NCI-H1694 treated with DMSO at 0.1 percent for 48 hours (cell line): ENCODE measurements around the gene CAPS.

Experiments
- DNase-seq: peaks from one replicate; lab custom pipeline; 2025; lab: John Stamatoyannopoulos, UW

Gene CAPS

DNA sequence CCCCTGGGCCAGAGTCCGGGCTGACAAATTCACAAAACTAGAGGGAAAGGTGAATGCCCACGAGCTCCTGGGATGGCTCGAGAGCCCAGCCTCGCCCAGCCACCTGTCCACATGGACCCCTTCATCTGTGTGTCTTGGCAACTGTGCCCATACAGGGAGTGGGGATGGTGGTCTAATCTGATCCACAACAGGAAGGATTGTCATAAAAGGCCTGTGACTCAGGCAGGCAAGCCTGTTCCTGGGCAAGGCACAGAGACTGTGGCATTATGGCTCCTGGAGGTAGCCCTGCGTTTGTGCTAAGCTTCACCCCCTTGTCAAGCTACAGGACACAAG lies 20.0 kb downstream of the CAPS start:
- DNase-seq, result no peak

DNA sequence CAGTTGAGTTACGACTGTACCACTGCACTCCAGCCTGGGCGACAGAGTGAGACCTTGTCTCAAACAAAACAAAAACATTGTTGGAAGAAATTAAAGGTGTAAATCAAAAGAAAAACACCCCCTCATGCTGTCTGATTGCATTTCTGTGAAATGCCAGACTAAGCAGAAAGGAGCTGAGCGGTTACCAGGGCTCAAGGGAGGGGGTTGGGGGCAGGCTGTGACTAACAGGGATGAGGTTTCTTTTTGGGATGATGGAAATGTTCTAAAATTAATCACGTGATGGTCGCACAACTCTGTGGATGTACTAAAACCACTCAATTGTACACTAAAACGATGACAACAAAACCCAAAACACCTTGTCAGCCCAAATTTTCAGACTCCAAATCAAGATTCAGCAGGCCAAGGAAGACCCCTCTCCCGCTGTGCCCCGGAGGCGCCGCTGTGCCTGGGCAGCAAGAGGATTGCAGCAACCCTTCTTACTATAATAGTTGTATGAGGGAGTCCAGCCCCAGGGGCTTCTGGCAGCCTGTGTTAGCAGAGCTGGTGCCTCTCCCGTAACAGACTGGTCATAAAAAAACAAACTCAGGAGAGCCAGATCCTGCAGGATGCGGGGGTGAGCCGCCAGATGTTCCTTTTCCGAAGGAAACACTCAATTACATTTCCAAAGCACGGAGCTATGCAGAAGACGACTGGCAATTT lies 20.9 kb downstream of the CAPS start:
- DNase-seq, result peak; percentile 42

DNA sequence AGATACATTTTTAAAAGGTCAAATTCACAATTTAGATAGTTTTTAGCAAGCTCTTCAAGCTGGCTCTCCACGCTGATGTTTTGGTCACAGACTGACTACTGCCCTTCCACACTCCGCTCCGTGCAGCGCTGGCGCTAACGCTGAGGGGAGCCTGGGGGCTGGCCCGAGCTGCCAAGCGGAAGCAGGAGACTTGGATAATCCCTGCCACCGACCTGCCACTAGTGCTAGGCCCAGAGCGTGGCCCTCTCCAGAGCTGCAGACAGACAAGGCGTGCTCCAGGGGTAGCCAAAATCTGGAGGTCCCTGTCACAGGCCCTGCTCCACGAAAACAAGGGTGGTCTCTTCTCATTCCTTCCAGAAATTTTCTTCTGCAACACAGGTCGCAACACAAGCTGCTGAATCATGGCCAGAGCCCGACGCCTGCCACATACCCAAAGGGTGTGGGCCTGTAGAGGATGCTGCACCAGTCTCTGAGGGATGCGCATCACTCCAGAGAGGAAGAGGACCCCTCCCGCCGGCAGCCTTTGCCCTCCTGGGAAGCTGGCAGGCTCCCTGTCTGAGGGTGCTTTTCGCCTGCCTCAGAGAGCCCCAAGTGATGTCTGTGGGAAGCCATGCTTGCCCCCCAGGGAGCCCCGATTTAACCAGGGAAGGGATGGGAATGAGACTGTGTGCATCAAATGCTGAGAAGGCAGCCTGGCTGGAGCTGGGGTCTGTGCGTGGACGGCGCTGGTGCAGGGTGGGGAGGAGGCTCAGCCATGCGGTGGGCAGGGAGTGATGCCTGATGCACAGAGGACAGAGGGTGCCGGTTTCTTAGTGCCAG lies 21.6 kb downstream of the CAPS start:
- DNase-seq, result no peak

DNA sequence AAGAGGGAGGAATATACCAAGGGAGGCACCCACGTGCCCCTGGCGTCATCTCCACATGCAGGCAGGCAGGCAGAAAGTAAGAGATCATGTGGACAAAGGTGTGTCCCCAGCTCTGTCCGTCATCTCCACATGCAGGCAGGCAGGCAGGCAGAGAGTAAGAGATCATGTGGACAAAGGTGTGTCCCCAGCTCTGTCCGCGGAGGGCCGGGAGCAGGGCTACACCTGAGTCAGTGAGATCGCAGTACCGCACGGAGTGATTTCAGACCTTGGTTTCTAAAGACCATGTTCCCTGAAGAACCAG lies 22.2 kb downstream of the CAPS start:
- no peak for DNase-seq

DNA sequence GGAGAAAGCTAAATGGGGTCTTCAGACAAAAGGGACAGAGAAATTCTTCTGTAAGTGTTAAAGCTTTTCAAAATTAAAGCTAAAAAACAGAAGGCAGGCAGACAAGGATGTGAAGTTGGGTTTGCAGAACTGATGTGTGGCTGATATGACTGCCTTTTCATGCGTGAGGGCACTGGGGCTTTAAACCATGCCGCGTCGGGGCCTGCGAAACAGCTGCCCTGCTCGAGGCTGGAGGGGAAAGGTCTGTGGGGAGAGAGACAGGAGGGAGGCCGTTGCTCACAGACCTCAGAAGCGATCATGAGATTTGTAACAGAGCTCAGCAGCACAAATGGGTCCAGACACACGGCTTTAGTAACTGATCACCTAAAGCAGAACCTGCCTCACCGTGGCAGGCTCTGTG lies 23.5 kb downstream of the CAPS start:
- no peak for DNase-seq

GRCh38 chr19:5940260-5941208 lies 26.5 kb downstream of the CAPS start:
- DNase-seq, result no peak

DNA sequence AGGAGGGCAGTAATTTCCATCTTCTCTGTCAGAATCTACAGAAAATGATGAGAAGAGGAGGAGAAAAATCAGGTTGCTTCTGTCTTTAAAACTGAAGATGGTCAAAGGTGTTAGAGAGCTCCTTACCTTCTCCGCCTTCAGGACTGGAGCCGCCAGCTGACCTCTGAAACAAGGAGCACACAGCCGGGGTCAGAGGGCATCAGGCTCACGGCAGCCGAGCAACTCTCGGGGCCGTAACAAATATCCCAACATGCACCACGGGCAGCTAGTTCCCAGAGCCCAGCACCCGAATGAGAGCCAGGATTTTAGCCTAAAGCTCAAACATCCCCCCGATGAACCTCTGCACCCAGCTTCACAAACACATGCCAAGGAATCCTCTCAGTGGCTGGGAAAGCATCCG lies 27.6 kb downstream of the CAPS start:
- DNase-seq, result no peak

GRCh38 chr19:5943045-5943444 lies 29.0 kb downstream of the CAPS start:
- DNase-seq, result no peak

- no peak for DNase-seq
Observed at GRCh38 chr19:5943623-5944022, 29.6 kb downstream of the CAPS start.

DNA sequence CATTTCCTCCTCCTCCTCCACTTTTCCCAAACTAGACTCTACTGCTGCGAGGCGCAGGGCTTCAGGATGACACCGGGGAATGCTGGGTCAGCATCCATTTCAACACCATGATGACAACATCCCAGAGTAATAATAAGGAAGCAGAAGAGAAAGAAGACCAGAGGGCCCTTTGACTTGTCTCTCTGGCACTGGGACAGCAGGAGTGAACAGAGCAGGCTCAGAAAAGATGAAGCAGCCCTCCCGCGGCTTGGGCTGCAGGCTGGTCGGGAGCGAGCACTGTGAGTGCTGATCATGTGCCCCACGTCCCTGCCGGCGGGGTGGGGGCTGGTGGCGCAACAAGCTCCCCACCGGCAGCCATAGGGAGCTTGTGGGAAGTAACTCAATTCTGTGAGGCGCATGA lies 33.4 kb downstream of the CAPS start:
- no peak for DNase-seq

DNA sequence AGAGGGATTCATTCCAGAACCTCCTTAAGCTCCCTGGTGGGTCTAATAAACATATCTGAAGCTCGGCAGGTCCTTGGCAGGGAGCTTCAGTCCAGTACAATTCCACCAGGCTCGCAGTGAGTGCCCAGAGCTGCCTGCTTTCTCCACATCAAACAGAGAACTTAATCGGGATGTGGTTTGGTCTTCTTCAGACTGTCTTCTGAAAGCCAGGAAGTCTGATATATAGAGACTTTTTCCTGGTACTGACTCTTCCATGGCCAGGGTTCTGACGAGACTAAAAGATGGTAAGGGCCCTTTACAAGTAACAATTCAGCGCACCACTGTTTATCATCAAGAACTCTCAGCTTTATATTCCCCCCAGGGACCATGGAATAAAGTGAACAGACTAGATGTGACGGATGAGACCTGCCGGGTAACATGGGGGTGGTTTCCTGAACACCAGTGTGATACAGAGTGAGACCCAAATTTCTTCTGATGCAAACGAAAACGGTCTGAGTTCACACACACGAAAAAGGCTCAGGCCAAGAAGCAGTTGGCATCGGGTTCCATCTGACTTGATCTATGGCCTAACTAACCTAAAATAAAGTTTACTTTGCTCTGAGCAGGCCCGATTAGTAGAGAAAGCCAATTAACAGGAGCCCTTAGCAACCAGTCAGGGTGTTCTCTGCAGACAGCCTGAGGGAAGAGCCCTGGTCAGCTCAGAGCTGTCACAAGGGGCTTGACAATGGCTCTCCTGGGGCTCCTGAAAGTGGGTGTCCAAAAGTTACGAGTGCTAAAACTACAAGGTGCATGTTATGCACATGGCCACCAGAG lies 34.9 kb downstream of the CAPS start:
- no peak for DNase-seq

GRCh38 chr19:5949792-5950305 lies 35.8 kb downstream of the CAPS start:
- DNase-seq, result no peak

DNA sequence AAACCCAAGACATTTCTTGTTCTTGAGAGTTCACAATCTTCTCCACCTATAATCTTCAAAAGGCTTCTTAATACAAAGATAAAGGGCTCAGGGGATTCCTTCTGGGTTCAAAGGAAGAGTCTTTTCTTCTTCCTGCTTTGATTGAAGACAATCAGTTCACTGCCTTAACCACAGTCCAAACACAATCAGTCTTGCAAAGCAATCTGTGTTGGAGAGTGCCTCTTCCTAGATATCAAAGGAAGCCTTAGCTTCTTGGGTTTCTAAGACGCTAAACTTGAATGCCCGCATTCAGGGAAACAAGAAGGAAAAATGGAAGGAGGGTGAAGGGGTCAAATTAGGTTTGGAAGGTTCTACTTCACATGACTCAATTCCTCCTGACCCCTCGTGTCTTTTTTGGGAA lies 36.7 kb downstream of the CAPS start:
- DNase-seq, result no peak

DNA sequence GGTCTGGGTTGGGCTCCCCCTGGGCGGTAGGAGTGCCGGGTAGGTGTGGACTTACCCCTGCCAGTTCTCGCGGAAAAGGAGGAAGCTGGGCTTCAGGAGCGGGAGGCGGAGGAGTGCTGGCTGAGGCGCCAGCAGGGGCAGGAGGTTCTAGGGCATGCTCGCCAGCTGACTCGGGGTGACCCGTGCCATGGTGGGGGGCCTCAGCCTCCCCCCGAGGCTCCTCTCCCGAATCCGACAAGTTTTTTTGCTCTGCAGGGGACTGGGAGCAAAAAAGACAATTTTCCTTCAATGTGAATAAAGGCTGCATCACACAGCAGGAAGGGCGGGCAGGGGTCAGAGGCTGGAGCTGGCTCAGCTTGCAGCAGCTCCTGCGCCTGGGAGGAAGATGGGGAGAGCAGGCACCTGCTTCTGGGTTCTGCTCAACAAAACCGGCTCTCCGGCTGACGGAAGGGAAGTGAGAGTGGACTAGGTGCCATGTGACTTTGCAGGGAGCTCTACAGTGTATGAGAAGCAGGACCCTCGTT lies 37.3 kb downstream of the CAPS start:
- DNase-seq, result no peak

DNA sequence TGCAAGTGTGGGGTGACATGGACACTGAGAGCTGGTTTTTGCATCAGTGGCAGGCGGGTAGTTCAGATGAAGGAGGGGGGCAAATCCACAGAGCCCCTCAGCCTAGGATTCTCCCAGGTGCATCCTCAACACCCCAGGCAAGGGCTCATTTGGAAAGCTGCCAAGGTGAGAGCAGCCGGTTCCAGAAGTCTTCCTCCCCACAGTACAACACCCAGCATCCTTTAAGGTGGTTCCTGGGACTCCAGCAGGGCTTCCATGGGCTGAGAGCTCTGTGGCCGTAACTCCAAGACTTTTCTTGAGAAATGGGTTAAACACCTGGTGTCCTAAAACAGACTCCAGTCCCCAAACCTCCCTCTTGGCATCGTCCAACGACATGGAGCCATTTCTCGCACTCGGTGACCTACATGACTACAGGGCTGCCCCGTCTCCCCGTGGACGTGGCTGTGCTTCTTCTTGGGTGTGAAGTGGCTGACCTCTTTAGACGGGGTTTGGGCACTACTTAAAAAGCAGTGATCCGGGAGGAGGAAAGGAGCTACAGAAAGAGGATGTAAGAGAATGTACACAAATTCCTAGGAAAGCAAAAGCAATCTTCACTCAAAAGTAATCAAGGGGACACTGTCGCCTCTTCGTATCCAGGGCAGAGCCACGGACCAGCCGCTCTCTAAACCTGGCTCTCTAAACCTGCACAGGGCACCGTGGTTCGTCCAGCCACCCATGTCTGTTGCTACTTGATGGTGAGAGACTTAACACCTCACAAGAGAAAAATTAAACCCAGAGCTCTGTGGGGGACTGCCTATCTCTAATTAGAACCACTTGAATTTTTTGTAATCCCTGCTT lies 38.4 kb downstream of the CAPS start:
- DNase-seq, result no peak

DNA sequence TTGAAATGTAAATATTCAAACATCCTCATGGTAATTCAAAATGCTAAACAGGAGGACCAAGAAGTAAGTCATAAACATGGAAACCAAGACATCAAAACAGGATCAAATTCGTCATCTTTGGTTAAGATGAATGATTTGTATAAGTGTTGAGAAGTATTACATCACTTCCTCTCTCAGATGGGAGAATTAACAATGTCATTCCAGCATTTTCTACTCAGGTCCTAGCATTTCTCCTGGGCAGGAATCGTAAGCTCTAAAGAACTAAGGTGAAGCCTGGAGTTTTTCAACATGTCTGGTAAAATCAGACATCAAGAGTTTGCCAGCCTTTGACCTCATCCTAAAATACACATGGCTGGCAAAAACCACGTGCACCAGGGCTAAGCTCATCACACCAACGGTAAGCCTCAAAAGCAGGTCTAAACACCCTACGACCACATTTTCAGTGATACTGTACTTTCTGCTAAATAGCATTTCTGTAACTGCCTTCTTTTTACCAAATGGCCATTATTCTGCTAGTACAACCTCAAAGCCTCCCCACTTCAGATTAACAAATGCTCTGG lies 39.1 kb downstream of the CAPS start:
- no peak for DNase-seq

DNA sequence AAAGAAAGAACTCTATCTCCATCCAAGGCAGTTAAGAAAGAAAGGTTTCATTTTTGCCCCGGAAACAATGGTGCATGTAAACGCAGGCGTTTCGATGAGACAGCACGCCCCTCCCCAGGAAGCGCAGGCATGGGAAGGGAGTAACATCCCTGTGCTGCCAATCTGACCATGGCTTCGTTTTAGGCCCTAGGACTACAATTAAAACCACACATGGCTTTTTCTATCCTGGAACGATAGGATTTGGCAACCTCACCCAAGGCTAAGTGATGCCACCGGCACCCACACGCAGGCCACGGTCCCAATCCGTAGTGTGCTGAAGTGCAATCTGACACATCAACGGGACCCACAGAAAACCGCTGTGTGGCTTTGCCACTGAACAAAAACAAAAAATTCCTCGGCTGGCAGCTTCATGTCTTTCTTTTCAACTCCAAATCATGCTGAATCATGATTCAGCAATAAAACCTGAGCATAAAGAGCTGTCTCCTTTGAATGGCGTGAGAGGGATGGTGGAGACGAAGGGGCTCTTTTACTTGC lies 39.7 kb downstream of the CAPS start:
- DNase-seq, result no peak

DNA sequence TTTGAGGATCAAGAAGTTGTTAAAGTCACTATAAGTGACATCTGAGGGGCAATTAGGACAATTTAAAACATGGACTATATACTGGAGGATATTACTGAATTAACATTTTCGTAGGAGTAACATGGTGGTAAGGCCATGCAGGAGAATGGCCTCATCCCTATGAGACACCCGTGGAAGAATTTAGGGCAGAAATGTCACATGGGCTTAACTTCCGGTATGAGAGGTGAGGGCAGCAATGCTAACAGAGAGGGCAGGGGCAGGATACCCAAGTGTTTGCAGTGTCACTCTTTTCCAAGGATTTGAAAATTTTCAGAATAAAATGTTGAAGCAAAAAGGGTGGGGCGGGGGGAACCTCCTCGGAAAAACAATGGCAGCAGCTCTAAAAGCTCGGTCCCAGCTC lies 40.2 kb downstream of the CAPS start:
- DNase-seq, result no peak

GRCh38 chr19:5955636-5955935 lies 41.5 kb downstream of the CAPS start:
- DNase-seq, result no peak

GRCh38 chr19:5956323-5956722 lies 42.3 kb downstream of the CAPS start:
- DNase-seq, result no peak
